Right forelimb (tissue), 1 donor: ENCODE measurements around the gene CFC1.
"Not testable (repeated sequence)": the region's sequence is repeated elsewhere in the genome, so short reads cannot be mapped to it uniquely, and the experiment has no call there.

ENCODE experiments used
- DNase-seq: peaks from one replicate; pipeline ENCODE4 v3.0.0-alpha.2; 2018

The CFC1 gene

DNA sequence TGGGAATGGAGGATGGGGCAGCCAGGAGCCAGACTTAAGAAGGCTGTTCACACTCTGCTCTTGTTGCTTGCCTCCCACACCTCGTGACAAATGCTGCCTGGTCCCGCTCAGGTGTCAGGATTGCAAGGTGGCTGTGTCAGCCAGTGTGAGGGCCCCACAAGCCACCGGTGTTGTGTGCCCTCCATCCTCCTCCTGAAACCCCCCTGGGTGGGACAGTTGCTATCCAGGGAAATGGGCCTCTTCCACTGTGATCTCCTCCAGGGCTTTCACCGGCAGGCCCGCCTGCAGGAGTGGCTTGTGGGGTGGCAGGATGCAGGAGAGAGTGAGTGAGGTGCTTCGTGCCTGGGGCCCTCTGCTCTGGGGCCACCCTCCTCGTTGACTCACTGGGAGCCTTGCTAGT is 16.4 kb downstream of the CFC1 start:
- DNase-seq: not testable (repeated sequence)

DNA sequence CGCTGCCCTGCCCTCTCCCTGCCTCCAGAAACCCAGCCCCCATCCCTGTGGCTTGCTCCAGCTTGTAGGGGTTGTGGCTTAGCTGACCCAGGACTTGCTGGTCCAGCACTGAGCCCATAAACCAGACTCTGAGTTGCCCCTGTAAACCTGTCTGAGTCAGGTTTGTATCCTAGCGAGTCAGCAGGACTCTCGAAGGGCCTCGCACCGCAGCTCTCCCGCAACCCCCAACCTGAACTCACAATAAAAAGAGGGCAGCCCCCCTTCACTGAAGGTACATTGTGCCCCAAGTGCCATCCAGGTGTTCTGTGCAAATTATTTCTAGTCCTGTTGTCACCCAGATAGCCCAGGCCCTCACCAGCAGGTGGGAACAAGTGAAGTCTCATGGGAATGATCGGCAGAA is 17.9 kb downstream of the CFC1 start:
- not testable (repeated sequence) for DNase-seq

DNA sequence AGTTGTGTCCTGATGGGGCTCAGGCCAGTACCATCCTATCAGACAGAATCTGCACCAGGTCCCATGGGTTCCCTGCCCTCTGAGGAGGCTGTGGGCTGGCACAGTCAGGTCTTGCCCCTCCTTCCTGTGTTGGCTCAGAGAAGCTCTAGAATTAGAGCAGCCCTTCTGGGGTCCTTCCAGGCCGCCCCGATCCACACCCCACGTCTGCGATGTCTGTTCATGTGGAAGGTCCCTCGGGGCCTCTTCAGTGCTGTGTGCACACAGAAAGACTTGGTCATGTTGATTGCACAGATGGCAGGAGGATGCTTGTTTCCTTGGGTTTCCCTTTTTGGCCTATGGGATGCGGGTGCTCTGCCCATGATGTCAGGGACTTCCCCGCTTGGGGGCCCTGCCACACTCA is 20.3 kb downstream of the CFC1 start:
- DNase-seq: not testable (repeated sequence)

DNA sequence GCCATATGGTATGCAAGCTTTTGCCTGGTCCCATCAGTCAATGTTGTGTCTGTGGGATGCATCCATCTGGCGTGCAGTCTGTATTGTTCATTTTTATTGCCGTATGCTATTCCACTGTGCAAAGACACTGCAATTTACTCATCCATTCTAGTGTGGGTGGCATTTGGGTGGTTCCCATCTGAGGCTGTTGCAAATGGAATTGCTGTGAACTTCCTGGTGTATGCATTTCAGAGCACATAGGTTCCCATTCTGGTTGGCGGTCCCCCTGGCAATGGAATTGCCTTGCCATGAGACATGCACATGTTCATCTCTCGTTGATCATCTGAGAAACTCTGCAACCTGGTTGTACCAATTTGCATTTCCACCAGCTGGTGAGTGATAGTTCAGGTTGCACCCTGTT is 21.8 kb downstream of the CFC1 start:
- DNase-seq: not testable (repeated sequence)

DNA sequence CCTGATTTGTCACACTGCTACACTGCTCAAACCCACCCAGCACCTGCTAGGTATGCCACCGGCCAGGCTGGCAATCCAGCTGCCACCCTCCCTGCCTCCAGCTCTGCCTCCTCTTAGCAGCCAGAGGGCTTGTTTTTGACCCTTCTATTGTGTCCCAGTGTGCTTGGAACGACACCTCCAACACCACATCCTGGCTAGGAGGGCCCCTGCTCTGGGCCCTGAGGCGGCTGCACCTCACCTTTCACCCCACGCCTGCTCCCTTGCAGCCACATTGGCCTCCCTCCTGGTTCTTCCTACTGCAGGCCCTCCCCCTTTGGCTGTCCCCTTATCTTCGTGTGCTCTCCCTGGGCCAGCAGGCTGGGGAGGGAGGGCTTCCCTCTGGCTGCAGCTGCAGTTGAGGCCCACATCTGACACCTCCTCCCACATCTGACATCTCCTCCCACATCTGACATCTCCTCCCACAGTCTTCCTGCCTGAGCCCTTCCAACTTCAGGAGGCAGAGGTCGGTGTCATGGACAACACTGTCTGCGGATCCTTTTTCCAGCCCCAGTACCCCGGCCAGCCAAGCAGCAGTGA is 23.1 kb downstream of the CFC1 start:
- DNase-seq: not testable (repeated sequence)

DNA sequence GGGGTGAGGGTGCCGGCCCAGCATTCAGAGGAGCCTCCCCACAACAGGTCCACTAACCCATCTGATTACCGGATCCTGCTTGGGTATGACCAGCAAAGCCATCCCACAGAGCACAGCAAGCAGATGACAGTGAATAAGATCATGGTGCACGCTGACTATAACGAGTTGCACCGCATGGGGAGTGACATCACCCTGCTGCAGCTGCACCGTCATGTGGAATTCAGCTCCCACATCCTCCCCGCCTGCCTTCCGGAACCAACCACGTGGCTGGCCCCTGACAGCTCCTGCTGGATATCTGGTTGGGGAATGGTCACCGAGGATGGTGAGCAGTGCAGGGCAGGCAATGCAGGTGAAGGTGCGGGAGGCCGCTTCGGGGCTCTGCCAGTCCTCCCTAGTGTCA is 25.1 kb downstream of the CFC1 start:
- DNase-seq: not testable (repeated sequence)

DNA sequence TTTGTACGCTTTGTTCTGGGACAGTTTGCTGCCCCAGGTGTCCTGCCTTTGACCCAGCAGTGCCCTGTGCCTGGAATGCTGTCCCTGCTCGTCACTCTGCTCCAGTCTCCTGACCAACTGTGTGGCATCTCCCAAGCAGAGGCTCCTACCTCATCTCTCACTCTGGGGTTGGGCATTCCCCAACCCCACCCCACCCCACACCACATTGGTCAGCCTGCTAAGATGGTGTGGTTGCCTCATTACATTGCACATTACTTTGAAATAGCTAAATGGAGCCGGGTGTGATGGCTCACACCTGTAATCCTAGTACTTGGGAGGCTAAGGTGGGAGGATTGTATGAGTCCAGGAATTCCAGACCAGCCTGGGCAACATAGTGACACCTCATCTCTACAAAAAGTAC is 27.4 kb downstream of the CFC1 start:
- not testable (repeated sequence) for DNase-seq

DNA sequence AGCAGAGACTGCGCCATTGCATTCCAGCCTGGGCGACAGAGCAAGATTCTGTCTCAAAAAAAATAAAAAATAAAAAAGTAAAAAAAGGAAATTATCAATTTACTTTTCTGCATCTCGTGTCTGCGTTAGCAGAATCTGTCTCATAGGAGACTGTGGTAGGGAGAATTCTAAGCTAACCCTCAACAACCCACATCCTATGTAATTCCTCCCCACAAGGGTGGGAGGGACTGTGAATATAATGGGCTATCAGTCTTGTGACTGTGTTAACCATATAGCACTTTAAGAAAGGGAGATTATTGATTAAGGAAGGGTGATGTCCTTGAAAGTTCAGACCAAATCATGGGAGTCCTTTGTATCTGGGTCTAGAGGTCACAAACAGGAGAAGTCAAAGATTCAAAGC is 33.2 kb downstream of the CFC1 start:
- DNase-seq: not testable (repeated sequence)

DNA sequence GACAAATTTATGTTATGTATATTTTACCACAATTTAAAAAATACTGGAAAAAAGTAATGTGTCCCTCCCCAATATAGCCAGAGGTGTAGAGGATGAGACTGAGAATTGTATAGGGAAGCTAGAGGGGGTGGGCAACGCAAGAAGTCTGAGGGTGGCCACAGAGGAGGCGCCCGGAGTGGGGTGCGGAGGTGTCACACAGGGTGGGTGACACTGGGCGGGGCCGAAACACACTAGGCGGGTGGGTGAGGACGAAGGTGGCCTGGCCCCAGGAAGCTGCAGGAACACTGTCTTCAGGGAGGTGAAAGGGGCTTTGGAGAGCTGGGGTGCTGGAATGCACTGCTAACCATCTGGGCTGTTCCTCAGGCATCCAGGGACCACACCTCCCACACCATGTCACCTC is 42.9 kb downstream of the CFC1 start:
- DNase-seq: not testable (repeated sequence)

DNA sequence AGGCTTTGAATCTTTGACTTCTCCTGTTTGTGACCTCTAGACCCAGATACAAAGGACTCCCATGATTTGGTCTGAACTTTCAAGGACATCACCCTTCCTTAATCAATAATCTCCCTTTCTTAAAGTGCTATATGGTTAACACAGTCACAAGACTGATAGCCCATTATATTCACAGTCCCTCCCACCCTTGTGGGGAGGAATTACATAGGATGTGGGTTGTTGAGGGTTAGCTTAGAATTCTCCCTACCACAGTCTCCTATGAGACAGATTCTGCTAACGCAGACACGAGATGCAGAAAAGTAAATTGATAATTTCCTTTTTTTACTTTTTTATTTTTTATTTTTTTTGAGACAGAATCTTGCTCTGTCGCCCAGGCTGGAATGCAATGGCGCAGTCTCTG is 45.2 kb downstream of the CFC1 start:
- DNase-seq: not testable (repeated sequence)

DNA sequence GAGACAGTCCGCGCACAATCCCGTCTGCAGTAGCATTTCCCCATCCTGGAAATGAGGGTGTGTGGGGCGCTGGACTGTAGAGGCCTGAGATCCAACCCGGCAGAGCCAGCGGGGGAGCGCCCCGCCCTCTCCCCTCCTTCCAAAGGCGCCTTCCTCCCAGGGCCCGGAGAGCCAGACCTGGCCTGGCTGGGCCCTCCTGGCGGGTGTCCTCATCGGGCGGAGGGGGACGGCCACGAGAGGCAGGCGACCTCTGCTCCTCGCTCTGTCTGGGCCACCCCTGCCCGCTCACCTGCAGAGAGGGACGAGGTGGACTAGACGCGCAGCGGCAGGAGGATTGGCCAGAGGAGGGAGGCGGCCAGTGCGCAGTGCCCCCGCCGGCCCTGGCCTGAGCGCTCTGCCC is 49.9 kb downstream of the CFC1 start:
- not testable (repeated sequence) for DNase-seq

DNA sequence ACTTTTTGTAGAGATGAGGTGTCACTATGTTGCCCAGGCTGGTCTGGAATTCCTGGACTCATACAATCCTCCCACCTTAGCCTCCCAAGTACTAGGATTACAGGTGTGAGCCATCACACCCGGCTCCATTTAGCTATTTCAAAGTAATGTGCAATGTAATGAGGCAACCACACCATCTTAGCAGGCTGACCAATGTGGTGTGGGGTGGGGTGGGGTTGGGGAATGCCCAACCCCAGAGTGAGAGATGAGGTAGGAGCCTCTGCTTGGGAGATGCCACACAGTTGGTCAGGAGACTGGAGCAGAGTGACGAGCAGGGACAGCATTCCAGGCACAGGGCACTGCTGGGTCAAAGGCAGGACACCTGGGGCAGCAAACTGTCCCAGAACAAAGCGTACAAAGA is 51.0 kb downstream of the CFC1 start:
- DNase-seq: not testable (repeated sequence)

DNA sequence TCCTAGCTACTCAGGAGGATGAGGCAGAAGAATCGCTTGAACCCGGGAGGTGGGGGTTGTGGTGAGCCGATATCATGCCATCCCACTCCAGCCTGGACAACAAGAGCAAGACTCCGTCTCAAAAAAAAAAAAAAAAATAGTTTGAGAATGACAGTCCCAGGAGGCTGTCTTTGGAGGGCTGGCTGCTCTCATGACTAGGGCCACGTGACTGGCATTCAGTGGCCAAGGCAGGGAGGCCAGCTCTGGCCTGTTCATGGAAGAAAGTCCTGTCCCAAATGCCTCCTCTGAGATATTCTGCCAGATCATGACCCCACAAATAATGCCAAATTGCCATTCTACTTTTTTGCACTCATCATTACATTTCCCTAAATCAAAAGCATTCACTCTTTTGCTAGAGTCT is 54.4 kb downstream of the CFC1 start:
- DNase-seq: not testable (repeated sequence)

DNA sequence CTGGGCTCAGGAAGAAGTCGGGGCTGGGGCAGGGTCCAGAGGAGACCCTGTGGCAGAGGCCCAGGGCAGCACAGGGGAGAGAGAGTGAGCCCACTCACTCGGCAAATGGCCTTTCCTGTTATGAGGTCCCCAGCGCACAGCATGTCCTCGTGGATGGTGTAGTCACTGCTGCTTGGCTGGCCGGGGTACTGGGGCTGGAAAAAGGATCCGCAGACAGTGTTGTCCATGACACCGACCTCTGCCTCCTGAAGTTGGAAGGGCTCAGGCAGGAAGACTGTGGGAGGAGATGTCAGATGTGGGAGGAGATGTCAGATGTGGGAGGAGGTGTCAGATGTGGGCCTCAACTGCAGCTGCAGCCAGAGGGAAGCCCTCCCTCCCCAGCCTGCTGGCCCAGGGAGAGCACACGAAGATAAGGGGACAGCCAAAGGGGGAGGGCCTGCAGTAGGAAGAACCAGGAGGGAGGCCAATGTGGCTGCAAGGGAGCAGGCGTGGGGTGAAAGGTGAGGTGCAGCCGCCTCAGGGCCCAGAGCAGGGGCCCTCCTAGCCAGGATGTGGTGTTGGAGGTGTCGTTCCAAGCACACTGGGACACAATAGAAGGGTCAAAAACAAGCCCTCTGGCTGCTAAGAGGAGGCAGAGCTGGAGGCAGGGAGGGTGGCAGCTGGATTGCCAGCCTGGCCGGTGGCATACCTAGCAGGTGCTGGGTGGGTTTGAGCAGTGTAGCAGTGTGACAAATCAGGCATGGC is 55.4 kb downstream of the CFC1 start:
- not testable (repeated sequence) for DNase-seq

DNA sequence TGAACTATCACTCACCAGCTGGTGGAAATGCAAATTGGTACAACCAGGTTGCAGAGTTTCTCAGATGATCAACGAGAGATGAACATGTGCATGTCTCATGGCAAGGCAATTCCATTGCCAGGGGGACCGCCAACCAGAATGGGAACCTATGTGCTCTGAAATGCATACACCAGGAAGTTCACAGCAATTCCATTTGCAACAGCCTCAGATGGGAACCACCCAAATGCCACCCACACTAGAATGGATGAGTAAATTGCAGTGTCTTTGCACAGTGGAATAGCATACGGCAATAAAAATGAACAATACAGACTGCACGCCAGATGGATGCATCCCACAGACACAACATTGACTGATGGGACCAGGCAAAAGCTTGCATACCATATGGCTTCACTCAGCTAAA is 56.6 kb downstream of the CFC1 start:
- DNase-seq: not testable (repeated sequence)
